Panc1 (cell line): ENCODE measurements around the gene RASSF7. TPM values are rescaled to one million over a fixed set of nuclear protein-coding genes. Genes with fewer than 3 reads are reported as not detected.
A peak's percentile ranks its signal among the peaks of the same experiment; 100 is the strongest.

ENCODE experiments used
- ATAC-seq: fragments of 200-7000 bp; cut with Tn5 transposase; 2 replicates; pipeline ENCODE4 v1.9.1; 2020; ENCODE audit warnings: mild to moderate bottlenecking, moderate library complexity
- BruUV-seq: library from RNA; stranded (reverse); fragments of 400-500 nt; replicated peaks from 2 replicates; lab custom pipeline; 2021; lab: Mats Ljungman, UMichigan
- CTCF ChIA-PET: fragments of 300-600 bp; sonication (Branson Sonifier 250); formaldehyde crosslinking; loops from one replicate; lab custom pipeline; 2022; ENCODE audit warnings: antibody characterized with exemption; lab: Charles Lee
- POLR2A ChIA-PET: fragments of 300-600 bp; sonication (Branson Sonifier 250); formaldehyde crosslinking; loops from one replicate; lab custom pipeline; 2022; ENCODE audit warnings: antibody characterized with exemption; lab: Charles Lee
- DNase-seq: peaks from one replicate; pipeline ENCODE4 v3.0.0-alpha.2; 2010; ENCODE audit warnings: low read depth, low spot score
- H3K27ac ChIP-seq: 2 replicates; pipeline ENCODE4 v1.5.1; 2011; ENCODE audit warnings: mild to moderate bottlenecking, low read length, inconsistent platforms
- H3K27me3 ChIP-seq: fragments of 200-500 bp; sonication (Bioruptor generic); 2 replicates; pipeline ENCODE4 v1.6.0; 2014; ENCODE audit warnings: low read length, inconsistent platforms; ENCODE audit not compliant: control insufficient read depth, insufficient read depth
- H3K36me3 ChIP-seq: fragments of 200-500 bp; sonication (Bioruptor generic); 2 replicates; pipeline ENCODE4 v1.5.1; 2014; ENCODE audit warnings: inconsistent platforms, mild to moderate bottlenecking, low read length, moderate library complexity; ENCODE audit not compliant: control insufficient read depth, insufficient read depth
- H3K4me1 ChIP-seq: 2 replicates; pipeline ENCODE4 v1.5.1; 2011; ENCODE audit warnings: inconsistent platforms, mild to moderate bottlenecking, low read length, moderate library complexity; ENCODE audit not compliant: control insufficient read depth, insufficient read depth
- H3K4me3 ChIP-seq, 2 experiments: 2 replicates each; pipeline ENCODE4 v1.5.1; 2011 to 2012; ENCODE audit warnings: low read depth in 2 of 2, low read length in 2 of 2, mild to moderate bottlenecking in 2 of 2, inconsistent platforms in 1 of 2, moderate library complexity in 1 of 2
- H3K9me3 ChIP-seq: fragments of 200-500 bp; sonication (Bioruptor generic); 2 replicates; pipeline ENCODE4 v1.5.1; 2014; ENCODE audit warnings: low read depth, mild to moderate bottlenecking, inconsistent platforms, low read length, moderate library complexity; ENCODE audit not compliant: control insufficient read depth, insufficient read depth
- CTCF ChIP-seq: fragments of 450-650 bp; IDR thresholded peaks from 2 replicates; pipeline ENCODE4 v1.5.1; 2017; ENCODE audit warnings: mild to moderate bottlenecking
- POLR2AphosphoS5 ChIP-seq: IDR thresholded peaks from 2 replicates; pipeline ENCODE4 v1.6.1; 2012; ENCODE audit warnings: mild to moderate bottlenecking, low read depth, low read length, moderate library complexity
- REST ChIP-seq, 2 experiments: IDR thresholded peaks; 2 replicates each; pipeline ENCODE4 v1.6.1; 2011 to 2012; ENCODE audit warnings: low read depth in 2 of 2, control low read depth in 1 of 2, low read length in 1 of 2, mild to moderate bottlenecking in 1 of 2, moderate library complexity in 1 of 2; ENCODE audit not compliant: insufficient read depth in 1 of 2
- SIN3A ChIP-seq: IDR thresholded peaks from 2 replicates; pipeline ENCODE4 v1.6.1; 2012; ENCODE audit warnings: low read depth, mild to moderate bottlenecking, low read length, moderate library complexity, borderline replicate concordance; ENCODE audit not compliant: insufficient read depth
- TCF7L2 ChIP-seq: IDR thresholded peaks from 2 replicates; pipeline ENCODE4 v1.6.1; 2011; ENCODE audit warnings: mild to moderate bottlenecking, low read depth, low read length, inconsistent platforms
- in situ Hi-C: cut with HindIII; loops from 2 replicates; pipeline ENCODE4 v1.10.0; 2016; ENCODE audit warnings: low sequenced_read_pairs, low pct_unique_long_range_greater_than_20kb
- intact Hi-C: fragments of 100-400 bp; cut with micrococcal nuclease; formaldehyde crosslinking; loops from one replicate; pipeline ENCODE4 v1.10.0; 2022; ENCODE audit not compliant: unreplicated experiment
- total RNA-seq: library from RNA; stranded (reverse); gene quantifications from one replicate; pipeline ENCODE4 v1.2.1, GENCODE V29; 2021; ENCODE audit not compliant: unreplicated experiment

RASSF7 gene
- total RNA-seq, 1 experiment from 2014 or later = 81.8 TPM

- peak overlapping the region; percentile 73 for H3K27ac ChIP-seq
- TF ChIP-seq POLR2AphosphoS5 (no peak), SIN3A (no peak), TCF7L2 (no peak), CTCF (no peak)
- intact Hi-C loops = no loop called here
- DNase-seq (no peak), ATAC-seq (no peak)
- BruUV-seq = TSS peak; percentile 97
- in situ Hi-C loops = no loop called here
- ChIA-PET POLR2A (interaction anchor here (0.6 to 1.0 kb wide), 2 partner anchors 13 to 226 kb away, joined by 3 to 8 read pairs; no protein-coding TSS in a partner anchor), CTCF (no interaction called here)
- H3K9me3 ChIP-seq = no peaks in the 10 kb centered on the region
- peak overlapping the region; percentile 69 to 90 for H3K4me3 ChIP-seq
- H3K36me3 ChIP-seq = peaks cover 3% of the 10 kb centered on the region; the same call in 1 of the 2 replicates
- peaks cover 29% of the 10 kb centered on the region for H3K4me1 ChIP-seq
- no peaks in the 10 kb centered on the region for H3K27me3 ChIP-seq
Observed at GRCh38 chr11:533586-534395, 27.0 kb upstream of the RASSF7 start.

- no TSS peak for BruUV-seq
- in situ Hi-C loops (no loop called here), intact Hi-C loops (no loop called here)
- H3K36me3 ChIP-seq = peaks cover 3% of the 10 kb centered on the region; the same call in 1 of the 2 replicates
- ChIA-PET POLR2A (interaction anchor here (0.5 to 1.0 kb wide), 2 partner anchors 15 to 209 kb away, joined by 3 to 8 read pairs; no protein-coding TSS in a partner anchor), CTCF (interaction anchor here (0.6 kb wide), 1 partner anchor 16 kb away, joined by 3 read pairs; no protein-coding TSS in a partner anchor)
- no peak for DNase-seq
- peak overlapping the region; percentile 69 to 90 for H3K4me3 ChIP-seq
- peak overlapping the region; percentile 73 for H3K27ac ChIP-seq
- H3K27me3 ChIP-seq = no peaks in the 10 kb centered on the region
- TF ChIP-seq TCF7L2 (no peak), REST (IDR thresholded peaks at IDR 0.05; ENCODE audit: insufficient read depth in 1 of 2, low read depth in 2 of 2, low read length in 1 of 2) (0 out of 4 replicates have a peak, but pooled peaks of 1 of the 2 experiments have one; percentile 43), POLR2AphosphoS5 (no peak), CTCF (no peak), SIN3A (peak; percentile 30; the same call in 1 of the 2 replicates)
- no peaks in the 10 kb centered on the region for H3K9me3 ChIP-seq
- H3K4me1 ChIP-seq = peaks cover 29% of the 10 kb centered on the region
- peak; percentile 4 for ATAC-seq
Observed at GRCh38 chr11:534396-535209, 26.2 kb upstream of the RASSF7 start.
